Measurements from ENCODE around the gene MUS81. TPM values are rescaled to one million over a fixed set of nuclear protein-coding genes. Genes with fewer than 3 reads are reported as not detected.

The MUS81 gene
- total and polyA plus RNA-seq, 9 of the 15 experiments (the other 6 are each of a cell fraction or from before 2014, with no cell fraction given): 13.4 to 118 (median 53.7) TPM

DNA sequence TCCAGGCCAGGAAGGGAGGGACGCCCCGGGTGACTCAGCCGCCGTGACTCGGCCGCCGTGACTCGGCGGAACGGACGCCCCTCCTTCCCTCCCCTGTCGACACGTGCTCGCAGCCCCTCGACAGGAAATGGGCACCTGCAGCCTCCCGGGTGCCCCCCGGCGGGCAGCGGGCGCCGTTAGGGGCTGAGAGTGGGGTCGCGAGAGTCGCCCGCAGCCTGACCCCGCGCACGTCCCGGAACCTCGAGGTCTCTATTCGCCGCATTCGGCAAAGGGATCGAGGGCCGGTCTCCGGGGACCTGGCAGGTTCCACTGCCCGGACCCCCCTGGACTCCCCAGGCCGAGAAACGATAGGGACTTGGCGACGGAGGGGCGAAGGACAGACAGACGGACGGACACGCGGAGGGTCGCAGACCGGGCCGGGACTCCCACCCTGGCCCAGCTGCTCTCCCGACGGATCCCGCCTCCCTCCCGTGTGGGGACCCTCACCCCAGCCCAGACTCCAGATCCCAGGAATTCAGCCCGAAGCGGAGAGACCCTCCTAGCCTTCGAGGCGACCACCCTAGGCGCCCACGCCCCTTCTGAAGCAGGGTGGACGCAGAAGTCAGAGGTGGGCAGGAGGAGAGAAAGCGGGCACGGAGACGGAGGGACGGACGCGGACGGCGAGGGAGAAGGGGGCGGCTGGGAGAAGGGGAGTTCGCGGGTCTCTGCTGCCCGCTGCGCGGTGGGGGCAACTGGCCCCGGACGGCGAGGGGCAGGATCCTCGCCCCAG, 39.3 kb downstream of the MUS81 start (continued):
- TF ChIP-seq, protein P1, sequence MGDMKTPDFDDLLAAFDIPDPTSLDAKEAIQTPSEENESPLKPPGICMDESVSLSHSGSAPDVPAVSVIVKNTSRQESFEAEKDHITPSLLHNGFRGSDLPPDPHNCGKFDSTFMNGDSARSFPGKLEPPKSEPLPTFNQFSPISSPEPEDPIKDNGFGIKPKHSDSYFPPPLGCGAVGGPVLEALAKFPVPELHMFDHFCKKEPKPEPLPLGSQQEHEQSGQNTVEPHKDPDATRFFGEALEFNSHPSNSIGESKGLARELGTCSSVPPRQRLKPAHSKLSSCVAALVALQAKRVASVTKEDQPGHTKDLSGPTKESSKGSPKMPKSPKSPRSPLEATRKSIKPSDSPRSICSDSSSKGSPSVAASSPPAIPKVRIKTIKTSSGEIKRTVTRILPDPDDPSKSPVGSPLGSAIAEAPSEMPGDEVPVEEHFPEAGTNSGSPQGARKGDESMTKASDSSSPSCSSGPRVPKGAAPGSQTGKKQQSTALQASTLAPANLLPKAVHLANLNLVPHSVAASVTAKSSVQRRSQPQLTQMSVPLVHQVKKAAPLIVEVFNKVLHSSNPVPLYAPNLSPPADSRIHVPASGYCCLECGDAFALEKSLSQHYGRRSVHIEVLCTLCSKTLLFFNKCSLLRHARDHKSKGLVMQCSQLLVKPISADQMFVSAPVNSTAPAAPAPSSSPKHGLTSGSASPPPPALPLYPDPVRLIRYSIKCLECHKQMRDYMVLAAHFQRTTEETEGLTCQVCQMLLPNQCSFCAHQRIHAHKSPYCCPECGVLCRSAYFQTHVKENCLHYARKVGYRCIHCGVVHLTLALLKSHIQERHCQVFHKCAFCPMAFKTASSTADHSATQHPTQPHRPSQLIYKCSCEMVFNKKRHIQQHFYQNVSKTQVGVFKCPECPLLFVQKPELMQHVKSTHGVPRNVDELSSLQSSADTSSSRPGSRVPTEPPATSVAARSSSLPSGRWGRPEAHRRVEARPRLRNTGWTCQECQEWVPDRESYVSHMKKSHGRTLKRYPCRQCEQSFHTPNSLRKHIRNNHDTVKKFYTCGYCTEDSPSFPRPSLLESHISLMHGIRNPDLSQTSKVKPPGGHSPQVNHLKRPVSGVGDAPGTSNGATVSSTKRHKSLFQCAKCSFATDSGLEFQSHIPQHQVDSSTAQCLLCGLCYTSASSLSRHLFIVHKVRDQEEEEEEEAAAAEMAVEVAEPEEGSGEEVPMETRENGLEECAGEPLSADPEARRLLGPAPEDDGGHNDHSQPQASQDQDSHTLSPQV (IDR thresholded peaks at IDR 0.05): peak; percentile 95
- TF ChIP-seq NFE2 (IDR thresholded peaks at IDR 0.05; ENCODE audit: low read depth) (peak; percentile 99), E2F3 (CRISPR knock-in tag; IDR thresholded peaks at IDR 0.05) (peak; percentile 42; the same call in 1 of the 2 replicates), SPI1 (IDR thresholded peaks at IDR 0.05; ENCODE audit: borderline replicate concordance, low read depth, low read length) (peak; percentile 4; the same call in 1 of the 2 replicates), HNRNPK (IDR thresholded peaks at IDR 0.05; ENCODE audit: low read depth, low read length, poor library complexity, severe bottlenecking) (peak; percentile 66), CBX1 (IDR thresholded peaks at IDR 0.05; ENCODE audit: low read depth) (no peak), TAF1 (IDR thresholded peaks at IDR 0.05; ENCODE audit: control insufficient read depth, extremely low read depth, insufficient read depth, low read length, severe bottlenecking) (peak; percentile 57)
- TF ChIP-seq, protein P2, sequence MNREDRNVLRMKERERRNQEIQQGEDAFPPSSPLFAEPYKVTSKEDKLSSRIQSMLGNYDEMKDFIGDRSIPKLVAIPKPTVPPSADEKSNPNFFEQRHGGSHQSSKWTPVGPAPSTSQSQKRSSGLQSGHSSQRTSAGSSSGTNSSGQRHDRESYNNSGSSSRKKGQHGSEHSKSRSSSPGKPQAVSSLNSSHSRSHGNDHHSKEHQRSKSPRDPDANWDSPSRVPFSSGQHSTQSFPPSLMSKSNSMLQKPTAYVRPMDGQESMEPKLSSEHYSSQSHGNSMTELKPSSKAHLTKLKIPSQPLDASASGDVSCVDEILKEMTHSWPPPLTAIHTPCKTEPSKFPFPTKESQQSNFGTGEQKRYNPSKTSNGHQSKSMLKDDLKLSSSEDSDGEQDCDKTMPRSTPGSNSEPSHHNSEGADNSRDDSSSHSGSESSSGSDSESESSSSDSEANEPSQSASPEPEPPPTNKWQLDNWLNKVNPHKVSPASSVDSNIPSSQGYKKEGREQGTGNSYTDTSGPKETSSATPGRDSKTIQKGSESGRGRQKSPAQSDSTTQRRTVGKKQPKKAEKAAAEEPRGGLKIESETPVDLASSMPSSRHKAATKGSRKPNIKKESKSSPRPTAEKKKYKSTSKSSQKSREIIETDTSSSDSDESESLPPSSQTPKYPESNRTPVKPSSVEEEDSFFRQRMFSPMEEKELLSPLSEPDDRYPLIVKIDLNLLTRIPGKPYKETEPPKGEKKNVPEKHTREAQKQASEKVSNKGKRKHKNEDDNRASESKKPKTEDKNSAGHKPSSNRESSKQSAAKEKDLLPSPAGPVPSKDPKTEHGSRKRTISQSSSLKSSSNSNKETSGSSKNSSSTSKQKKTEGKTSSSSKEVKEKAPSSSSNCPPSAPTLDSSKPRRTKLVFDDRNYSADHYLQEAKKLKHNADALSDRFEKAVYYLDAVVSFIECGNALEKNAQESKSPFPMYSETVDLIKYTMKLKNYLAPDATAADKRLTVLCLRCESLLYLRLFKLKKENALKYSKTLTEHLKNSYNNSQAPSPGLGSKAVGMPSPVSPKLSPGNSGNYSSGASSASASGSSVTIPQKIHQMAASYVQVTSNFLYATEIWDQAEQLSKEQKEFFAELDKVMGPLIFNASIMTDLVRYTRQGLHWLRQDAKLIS (CRISPR knock-in tag; IDR thresholded peaks at IDR 0.05): peak; percentile 95
- TF ChIP-seq, protein P3, sequence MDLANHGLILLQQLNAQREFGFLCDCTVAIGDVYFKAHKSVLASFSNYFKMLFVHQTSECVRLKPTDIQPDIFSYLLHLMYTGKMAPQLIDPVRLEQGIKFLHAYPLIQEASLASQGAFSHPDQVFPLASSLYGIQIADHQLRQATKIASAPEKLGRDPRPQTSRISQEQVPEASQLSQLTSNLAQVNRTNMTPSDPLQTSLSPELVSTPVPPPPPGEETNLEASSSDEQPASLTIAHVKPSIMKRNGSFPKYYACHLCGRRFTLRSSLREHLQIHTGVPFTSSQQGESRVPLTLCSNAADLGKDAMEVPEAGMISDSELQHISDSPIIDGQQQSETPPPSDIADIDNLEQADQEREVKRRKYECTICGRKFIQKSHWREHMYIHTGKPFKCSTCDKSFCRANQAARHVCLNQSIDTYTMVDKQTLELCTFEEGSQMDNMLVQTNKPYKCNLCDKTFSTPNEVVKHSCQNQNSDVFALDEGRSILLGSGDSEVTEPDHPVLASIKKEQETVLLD (IDR thresholded peaks at IDR 0.05): peak; percentile 38; the same call in 1 of the 2 replicates
- TF ChIP-seq, protein P4, sequence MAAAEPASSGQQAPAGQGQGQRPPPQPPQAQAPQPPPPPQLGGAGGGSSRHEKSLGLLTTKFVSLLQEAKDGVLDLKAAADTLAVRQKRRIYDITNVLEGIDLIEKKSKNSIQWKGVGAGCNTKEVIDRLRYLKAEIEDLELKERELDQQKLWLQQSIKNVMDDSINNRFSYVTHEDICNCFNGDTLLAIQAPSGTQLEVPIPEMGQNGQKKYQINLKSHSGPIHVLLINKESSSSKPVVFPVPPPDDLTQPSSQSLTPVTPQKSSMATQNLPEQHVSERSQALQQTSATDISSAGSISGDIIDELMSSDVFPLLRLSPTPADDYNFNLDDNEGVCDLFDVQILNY (CRISPR knock-in tag; IDR thresholded peaks at IDR 0.05): no peak
- TF ChIP-seq, protein P5, sequence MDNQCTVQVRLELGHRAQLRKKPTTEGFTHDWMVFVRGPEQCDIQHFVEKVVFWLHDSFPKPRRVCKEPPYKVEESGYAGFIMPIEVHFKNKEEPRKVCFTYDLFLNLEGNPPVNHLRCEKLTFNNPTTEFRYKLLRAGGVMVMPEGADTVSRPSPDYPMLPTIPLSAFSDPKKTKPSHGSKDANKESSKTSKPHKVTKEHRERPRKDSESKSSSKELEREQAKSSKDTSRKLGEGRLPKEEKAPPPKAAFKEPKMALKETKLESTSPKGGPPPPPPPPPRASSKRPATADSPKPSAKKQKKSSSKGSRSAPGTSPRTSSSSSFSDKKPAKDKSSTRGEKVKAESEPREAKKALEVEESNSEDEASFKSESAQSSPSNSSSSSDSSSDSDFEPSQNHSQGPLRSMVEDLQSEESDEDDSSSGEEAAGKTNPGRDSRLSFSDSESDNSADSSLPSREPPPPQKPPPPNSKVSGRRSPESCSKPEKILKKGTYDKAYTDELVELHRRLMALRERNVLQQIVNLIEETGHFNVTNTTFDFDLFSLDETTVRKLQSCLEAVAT (IDR thresholded peaks at IDR 0.05): peak; percentile 75 to 78
